ENCODE data around the gene ZNF483. TPM values are rescaled to one million over a fixed set of nuclear protein-coding genes. Genes with fewer than 3 reads are reported as not detected.
"Not testable (repeated sequence)": the region's sequence is repeated elsewhere in the genome, so short reads cannot be mapped to it uniquely, and the experiment has no call there.

ZNF483 gene
- total RNA-seq, 1 experiment from 2014 or later: 2.6 TPM

DNA sequence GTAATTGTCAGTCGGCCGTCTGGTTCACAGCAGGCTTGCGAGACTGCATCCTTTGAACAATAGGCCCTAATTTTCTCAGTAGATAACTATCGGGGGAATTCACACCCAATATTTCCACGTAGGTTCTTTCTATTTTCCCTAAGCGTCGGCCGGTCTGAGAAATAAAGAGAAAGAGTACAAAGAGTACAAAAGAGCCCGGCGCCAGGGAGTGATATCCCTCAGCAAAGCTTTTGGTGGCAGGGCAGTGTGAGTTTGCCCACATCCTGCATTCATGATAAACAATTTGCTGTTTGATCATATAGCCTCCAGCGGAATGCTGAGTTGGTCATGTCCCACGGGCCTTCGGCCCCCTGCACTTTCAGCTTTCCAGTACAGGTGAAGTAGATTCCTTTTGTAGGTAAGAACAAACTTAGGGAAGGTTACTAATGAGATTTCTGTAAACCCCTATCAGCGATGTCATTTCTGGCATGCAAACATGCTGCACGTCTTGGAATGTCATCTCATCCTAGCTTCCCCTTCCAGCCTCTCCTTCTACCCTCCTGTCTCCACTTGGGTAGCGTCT lies 79.2 kb downstream of the ZNF483 start:
- DNase-seq (ENCODE audit: extremely low read depth, low read depth): no peak

DNA sequence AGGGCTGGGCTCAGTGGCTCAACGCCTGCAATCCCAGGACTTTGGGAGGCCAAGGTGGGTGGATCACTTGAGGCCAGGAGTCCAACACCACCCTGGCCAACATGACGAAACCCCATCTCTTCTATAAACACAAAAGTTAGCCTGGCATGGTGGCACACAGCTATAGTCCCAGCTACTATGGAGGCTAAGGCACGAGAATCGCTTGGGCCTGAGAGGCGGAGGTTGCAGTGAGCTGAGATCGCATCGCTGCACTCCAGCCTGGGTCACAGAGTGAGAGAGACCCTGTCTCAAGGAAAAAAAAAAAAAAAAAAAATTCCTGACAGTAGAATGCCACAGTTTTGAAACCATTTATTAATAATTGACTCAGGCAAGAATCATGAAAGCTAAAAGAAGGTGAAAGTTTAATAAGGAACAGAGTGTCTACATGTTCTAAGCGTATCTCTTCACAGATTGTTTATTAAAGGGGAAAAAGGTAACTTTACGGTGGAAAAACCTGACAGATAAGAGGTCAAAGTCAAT lies 80.1 kb downstream of the ZNF483 start:
- DNase-seq (ENCODE audit: extremely low read depth, low read depth): no peak

DNA sequence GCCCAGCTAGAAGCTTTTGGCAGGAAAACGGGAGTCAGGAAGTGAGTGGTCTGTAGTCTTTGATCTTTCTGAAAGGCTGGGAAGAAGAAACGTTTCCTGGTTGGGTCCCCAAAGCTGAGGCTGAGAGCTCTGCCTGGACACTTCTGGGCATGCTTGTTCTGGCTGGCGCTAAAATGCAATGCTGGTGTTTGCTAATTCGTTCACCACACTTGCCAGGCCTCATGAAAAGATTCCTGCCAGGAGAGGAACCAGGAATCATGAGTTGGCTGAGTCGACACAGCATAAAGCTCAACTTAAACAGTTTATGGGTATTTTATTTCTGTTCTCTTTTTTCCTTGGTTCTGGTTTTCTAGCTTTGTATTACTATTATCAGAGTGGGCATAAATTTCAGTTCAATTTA lies 85.2 kb downstream of the ZNF483 start:
- no peak for DNase-seq (ENCODE audit: extremely low read depth, low read depth)

DNA sequence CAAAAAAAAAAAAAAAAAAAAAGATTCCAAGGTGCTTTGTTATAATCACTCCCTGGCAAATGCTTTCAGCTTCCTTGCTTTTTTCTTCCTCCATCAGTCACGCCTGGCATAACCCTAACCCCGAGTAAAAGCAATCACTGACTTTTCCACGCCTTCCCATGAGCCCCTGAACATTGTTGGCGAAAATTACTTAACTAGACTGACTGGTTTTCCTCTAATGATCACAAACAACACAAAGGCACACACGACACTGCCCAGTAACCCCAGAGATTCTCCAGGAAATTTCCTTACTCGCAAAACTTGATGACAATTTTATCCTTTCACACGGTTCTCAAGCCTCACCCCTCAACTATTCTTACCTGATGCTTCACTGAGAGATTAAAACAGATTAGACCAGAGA lies 85.9 kb downstream of the ZNF483 start:
- DNase-seq (ENCODE audit: extremely low read depth, low read depth): no peak

DNA sequence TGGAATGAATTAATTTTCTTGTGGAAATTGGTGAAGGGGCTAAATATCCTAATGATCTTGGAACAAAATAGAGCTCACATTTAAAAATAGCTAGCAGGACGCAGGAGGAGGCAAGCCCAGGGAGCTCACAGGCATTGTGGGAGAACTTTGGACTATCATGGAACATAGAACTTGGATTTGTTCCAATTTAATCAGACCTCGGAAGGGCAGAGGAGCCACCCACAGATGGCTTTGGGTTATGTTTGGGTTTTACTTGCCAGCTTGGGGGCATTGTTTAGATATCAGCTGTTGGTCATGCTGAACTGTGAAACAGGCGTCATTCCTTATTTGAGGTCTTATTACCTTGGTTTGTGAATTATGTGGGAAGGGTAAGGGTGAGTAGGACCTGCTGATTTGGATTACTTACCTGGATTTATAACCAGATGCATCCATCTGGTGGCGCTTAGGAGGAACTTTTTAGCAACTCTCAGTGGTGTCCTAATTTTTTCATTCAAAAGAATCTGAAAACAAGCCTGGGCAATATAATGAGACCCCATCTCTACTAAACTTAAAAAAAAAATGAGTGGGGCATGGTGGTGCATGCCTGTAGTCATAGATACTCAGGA lies 88.6 kb downstream of the ZNF483 start:
- no peak for DNase-seq (ENCODE audit: extremely low read depth, low read depth)

DNA sequence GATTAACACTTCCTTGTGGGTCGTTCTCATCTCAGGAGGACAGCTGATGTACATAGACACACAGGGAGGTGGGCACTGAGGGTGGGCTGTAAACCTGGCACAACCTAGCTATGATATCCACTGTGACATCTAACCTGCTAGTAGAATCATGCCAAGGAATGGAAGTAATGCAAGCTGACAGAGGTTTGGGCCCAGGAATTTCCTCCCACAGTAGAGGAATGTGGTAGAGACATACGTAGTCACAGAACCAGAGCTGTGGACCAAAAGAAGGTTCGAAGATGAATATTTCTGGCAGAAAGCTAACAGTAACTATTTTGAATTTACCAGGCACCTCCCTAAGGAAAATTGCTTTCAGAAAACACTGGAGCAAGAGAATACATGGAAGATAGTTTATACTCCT lies 90.9 kb downstream of the ZNF483 start:
- DNase-seq (ENCODE audit: extremely low read depth, low read depth): no peak

DNA sequence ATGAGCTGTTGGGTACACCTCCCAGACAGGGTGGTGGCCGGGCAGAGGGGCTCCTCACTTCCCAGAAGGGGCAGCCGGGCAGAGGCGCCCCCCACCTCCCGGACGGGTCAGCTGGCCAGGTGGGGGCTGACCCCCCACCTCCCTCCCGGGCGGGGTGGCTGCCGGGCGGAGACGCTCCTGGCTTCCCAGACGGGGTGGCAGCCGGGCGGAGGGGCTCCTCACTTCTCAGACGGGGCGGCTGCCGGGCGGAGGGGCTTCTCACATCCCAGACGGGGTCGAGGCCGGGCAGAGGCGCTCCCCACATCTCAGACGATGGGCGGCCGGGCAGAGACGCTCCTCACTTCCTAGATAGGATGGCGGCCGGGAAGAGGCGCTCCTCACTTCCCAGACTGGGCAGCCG lies 92.4 kb downstream of the ZNF483 start:
- DNase-seq (ENCODE audit: extremely low read depth, low read depth): not testable (repeated sequence)

DNA sequence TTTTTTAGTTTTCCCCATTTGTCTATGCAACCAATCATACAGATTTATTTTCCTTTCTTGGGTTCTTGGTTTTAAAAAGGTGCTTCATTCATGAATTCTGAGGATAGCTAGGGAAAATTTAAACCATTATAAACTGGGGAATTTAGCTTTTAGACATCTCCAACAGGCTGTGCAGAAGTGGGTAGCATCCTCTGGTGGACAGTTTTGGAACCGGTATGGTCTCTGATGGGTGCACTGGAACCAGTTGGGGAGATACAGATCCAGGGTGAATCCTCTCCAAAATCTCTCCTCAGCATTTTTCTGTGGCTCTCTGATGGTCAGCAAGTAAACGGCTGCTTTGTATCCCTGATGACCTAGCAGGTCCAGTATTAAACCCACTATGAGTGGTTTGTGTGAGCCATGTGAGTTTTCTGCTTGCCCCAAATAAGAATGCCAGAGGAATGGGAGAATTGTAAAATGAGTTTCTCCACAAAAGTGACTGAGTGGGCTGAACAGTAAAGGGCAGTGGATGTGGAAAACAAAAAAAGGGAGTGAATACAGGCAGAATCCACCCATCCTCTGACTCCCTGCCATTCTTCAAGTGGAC lies 97.0 kb downstream of the ZNF483 start:
- DNase-seq (ENCODE audit: extremely low read depth, low read depth): peak; percentile 53

DNA sequence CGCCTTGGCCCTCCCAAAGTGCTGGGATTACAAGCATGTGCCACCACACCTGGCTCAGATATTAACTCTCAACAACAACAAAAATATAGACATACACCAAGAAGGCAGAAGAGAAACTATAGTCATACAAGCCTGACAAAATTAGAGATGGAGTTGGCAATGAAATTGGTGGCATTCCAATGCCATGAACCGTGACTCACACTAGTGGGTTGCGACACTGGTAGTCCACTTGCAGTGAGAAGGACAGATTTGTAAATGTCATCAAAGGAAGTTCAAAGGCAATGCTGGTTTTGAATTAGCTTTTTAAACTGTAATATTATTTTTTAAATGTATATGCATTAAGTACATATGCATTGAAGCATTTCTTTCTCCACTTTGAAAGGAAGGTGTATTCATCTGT lies 97.6 kb downstream of the ZNF483 start:
- DNase-seq (ENCODE audit: extremely low read depth, low read depth): peak; percentile 78

Other genes starting within 250 kb of the ZNF483 start
- not detected in 2 replicates for gene OR2K2, start 195.0 kb upstream of the ZNF483 start, total RNA-seq (2014; rRNA removed; shearing (Covaris generic))
- 141 and 154 TPM in 2 replicates for gene ECPAS, start 40.8 kb upstream of the ZNF483 start, total RNA-seq (2014; rRNA removed; shearing (Covaris generic))
- gene PTGR1, start 74.5 kb downstream of the ZNF483 start, total RNA-seq (2014; rRNA removed; shearing (Covaris generic)): 328 and 351 TPM in 2 replicates
- gene DNAJC25, start 106.2 kb downstream of the ZNF483 start, total RNA-seq (2014; rRNA removed; shearing (Covaris generic)): 10.5 and 12.0 TPM in 2 replicates
- 114 and 122 TPM in 2 replicates for gene GNG10, start 136.4 kb downstream of the ZNF483 start, total RNA-seq (2014; rRNA removed; shearing (Covaris generic))

Measured in NCI-H460 (cell line).